Trophoblast cell (in vitro differentiated cells and primary cell): ENCODE data around the gene DENND1A.

Source experiments
- DNase-seq, 2 donors: peaks; one replicate each; pipeline ENCODE4 v3.0.0-alpha.2; 2016
- H2AFZ ChIP-seq: 2 replicates; pipeline ENCODE4 v1.6.1; 2013; ENCODE audit warnings: low read length, moderate library complexity, mild to moderate bottlenecking; ENCODE audit not compliant: insufficient read depth, poor library complexity
- H2AK5ac ChIP-seq: 2 replicates; pipeline ENCODE4 v1.6.1; 2013; ENCODE audit warnings: mild to moderate bottlenecking, low read length
- H2BK120ac ChIP-seq: 2 replicates; pipeline ENCODE4 v1.6.1; 2013; ENCODE audit warnings: low read length, mild to moderate bottlenecking, moderate library complexity; ENCODE audit not compliant: insufficient read depth, poor library complexity
- H2BK12ac ChIP-seq: 2 replicates; pipeline ENCODE4 v1.6.1; 2013; ENCODE audit warnings: mild to moderate bottlenecking, low read length, moderate library complexity
- H2BK5ac ChIP-seq: 2 replicates; pipeline ENCODE4 v1.6.1; 2013; ENCODE audit warnings: low read length, low read depth, moderate library complexity, mild to moderate bottlenecking; ENCODE audit not compliant: poor library complexity
- H3K14ac ChIP-seq: 2 replicates; pipeline ENCODE4 v1.6.1; 2013; ENCODE audit warnings: mild to moderate bottlenecking, low read length
- H3K18ac ChIP-seq: 2 replicates; pipeline ENCODE4 v1.6.1; 2013; ENCODE audit warnings: mild to moderate bottlenecking, low read length
- H3K23ac ChIP-seq: 2 replicates; pipeline ENCODE4 v1.6.1; 2013; ENCODE audit warnings: low read length
- H3K27ac ChIP-seq: 2 replicates; pipeline ENCODE4 v1.5.1; 2013; ENCODE audit warnings: low read depth, mild to moderate bottlenecking, inconsistent platforms, low read length, moderate library complexity
- H3K27me3 ChIP-seq: 2 replicates; pipeline ENCODE4 v1.6.1; 2013; ENCODE audit warnings: inconsistent platforms, mild to moderate bottlenecking, low read length, moderate library complexity; ENCODE audit not compliant: insufficient read depth
- H3K36me3 ChIP-seq, 2 experiments: 1 replicate in 1 of 2; 2 replicates in 1 of 2; pipeline ENCODE4 v1.6.1; 2013; ENCODE audit warnings: low read length in 2 of 2, mild to moderate bottlenecking in 2 of 2, moderate library complexity in 1 of 2; ENCODE audit not compliant: insufficient read depth in 2 of 2, control insufficient read depth in 1 of 2
- H3K4ac ChIP-seq: 2 replicates; pipeline ENCODE4 v1.6.1; 2013; ENCODE audit warnings: low read depth, mild to moderate bottlenecking, low read length, moderate library complexity
- H3K4me1 ChIP-seq, 2 experiments: 1 replicate in 1 of 2; 2 replicates in 1 of 2; pipeline ENCODE4 v1.6.1; 2013; ENCODE audit warnings: low read length in 2 of 2, mild to moderate bottlenecking in 2 of 2, moderate library complexity in 1 of 2; ENCODE audit not compliant: insufficient read depth in 2 of 2, control insufficient read depth in 1 of 2
- H3K4me2 ChIP-seq: 2 replicates; pipeline ENCODE4 v1.6.1; 2013; ENCODE audit warnings: inconsistent platforms, mild to moderate bottlenecking, low read length, moderate library complexity
- H3K4me3 ChIP-seq: 2 replicates; pipeline ENCODE4 v1.5.1; 2013; ENCODE audit warnings: mild to moderate bottlenecking, low read depth, low read length, inconsistent platforms
- H3K79me1 ChIP-seq: one replicate; pipeline ENCODE4 v1.6.1; 2013; ENCODE audit warnings: low read length
- H3K79me2 ChIP-seq: 2 replicates; pipeline ENCODE4 v1.6.1; 2013; ENCODE audit warnings: low read length, mild to moderate bottlenecking; ENCODE audit not compliant: control insufficient read depth, insufficient read depth, poor library complexity
- H3K9ac ChIP-seq: 2 replicates; pipeline ENCODE4 v1.6.1; 2013; ENCODE audit warnings: mild to moderate bottlenecking, low read length
- H3K9me3 ChIP-seq: 2 replicates; pipeline ENCODE4 v1.6.1; 2013; ENCODE audit warnings: low read depth, mild to moderate bottlenecking, control low read depth, inconsistent platforms, low read length; ENCODE audit not compliant: insufficient read depth
- H4K12ac ChIP-seq: 2 replicates; pipeline ENCODE4 v1.6.1; 2013; ENCODE audit warnings: low read depth, mild to moderate bottlenecking, low read length, moderate library complexity
- H4K8ac ChIP-seq: 2 replicates; pipeline ENCODE4 v1.6.1; 2013; ENCODE audit warnings: low read depth, mild to moderate bottlenecking, low read length, moderate library complexity
- H4K91ac ChIP-seq: one replicate; pipeline ENCODE4 v1.6.1; 2013; ENCODE audit warnings: low read depth, mild to moderate bottlenecking, low read length, moderate library complexity
- WGBS: extraction: QIAGEN DNeasy Blood & Tissue Kit; methylation state at CpG from one replicate; pipeline ENCODE4 v1.1.7; 2013; ENCODE audit warnings: missing lambda C conversion rate; ENCODE audit not compliant: insufficient read length, insufficient coverage; ENCODE audit errors: extremely low coverage; 5-methylcytosine and 5-hydroxymethylcytosine counted together

The DENND1A gene

DNA sequence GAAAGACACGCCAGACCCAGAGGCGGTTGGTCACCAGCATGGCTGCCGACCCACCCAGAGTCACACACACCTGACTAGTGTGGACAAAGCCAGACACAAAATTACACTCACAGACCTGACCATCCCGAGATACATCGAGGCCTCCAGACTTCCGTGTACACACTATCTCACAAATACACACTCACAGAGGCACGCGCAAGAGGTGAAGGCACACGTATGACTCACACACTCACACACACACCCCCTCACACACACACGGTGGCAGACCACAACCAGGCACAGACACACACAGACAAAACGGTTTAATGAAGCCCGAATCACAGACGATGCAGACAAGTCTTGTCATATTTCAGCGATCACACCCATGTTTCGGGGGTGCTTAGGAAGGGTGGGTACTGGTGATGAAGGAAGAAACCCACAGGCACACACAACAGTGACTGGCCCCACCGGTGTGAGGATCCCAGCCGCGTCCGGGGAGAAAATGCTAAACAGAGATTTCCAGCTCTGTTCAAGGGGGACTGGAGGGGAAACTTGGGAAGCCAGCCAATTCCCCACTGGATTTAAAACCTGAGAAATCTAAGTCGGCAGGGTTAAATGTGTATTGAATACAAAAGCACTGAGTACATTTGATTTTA lies 522.6 kb downstream of the DENND1A start:
- H3K36me3 ChIP-seq = no peaks in the 10 kb centered on the region
- no peak overlapping the region for H2BK5ac ChIP-seq
- H3K79me2 ChIP-seq = no peaks in the 10 kb centered on the region
- DNase-seq = no peak
- no peaks in the 10 kb centered on the region for H3K9me3 ChIP-seq
- peaks cover 0 to 4% of the 10 kb centered on the region in 2 experiments for H3K4me1 ChIP-seq
- H3K4me2 ChIP-seq = no peak overlapping the region
- H3K18ac ChIP-seq = no peak overlapping the region
- H3K4me3 ChIP-seq = no peak overlapping the region
- H3K27me3 ChIP-seq = no peaks in the 10 kb centered on the region
- H2AFZ ChIP-seq = no peak overlapping the region
- no peak overlapping the region for H2BK120ac ChIP-seq
- no peak overlapping the region for H3K4ac ChIP-seq
- no CpG with 5 or more reads among the region's 20 CpGs for WGBS
- no peak overlapping the region for H2AK5ac ChIP-seq
- H3K23ac ChIP-seq = no peak overlapping the region
- no peak overlapping the region for H3K27ac ChIP-seq
- H3K79me1 ChIP-seq = no peaks in the 10 kb centered on the region
- H2BK12ac ChIP-seq = no peak overlapping the region
- no peak overlapping the region for H4K91ac ChIP-seq
- H3K14ac ChIP-seq = no peak overlapping the region
- H4K8ac ChIP-seq = no peak overlapping the region
- no peak overlapping the region for H3K9ac ChIP-seq
- H4K12ac ChIP-seq = no peak overlapping the region

DNA sequence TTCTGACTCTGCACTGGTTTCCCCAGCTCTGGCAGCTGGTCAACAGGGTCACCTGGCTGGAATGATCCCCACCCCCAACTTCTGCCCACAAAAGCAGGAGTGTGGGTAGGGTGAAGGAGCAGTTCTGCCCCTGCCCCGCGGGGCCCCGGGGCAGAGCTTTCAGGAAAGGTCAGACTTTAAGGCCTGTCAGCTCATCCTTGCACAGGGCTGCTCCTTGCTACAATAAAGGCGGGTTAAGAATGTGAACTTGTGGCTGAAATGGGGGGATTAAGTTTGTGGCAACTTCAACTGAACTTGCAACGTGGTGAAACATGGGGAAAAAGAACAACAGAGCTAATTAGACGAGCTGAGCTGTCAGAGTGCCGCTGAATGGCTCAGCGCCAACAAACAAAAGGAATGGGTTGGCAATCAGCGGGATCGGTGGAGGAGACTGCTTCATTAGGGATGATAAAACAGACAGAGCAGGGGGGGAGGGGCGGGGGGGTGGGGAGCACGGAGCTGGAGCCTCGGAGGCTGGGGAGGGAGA lies 523.2 kb downstream of the DENND1A start:
- Histone ChIP-seq H3K4me2 (no peak overlapping the region), H3K9ac (no peak overlapping the region), H3K14ac (no peak overlapping the region), H4K91ac (no peak overlapping the region), H2AK5ac (no peak overlapping the region), H4K8ac (no peak overlapping the region), H2BK120ac (no peak overlapping the region), H3K36me3 (no peaks in the 10 kb centered on the region), H3K23ac (no peak overlapping the region), H3K18ac (no peak overlapping the region), H3K4ac (no peak overlapping the region), H3K4me3 (no peak overlapping the region), H3K79me1 (no peaks in the 10 kb centered on the region), H2BK12ac (no peak overlapping the region), H2BK5ac (no peak overlapping the region), H3K27ac (no peak overlapping the region), H3K27me3 (no peaks in the 10 kb centered on the region), H3K9me3 (no peaks in the 10 kb centered on the region), H3K4me1 (peaks cover 0 to 4% of the 10 kb centered on the region in 2 experiments), H2AFZ (no peak overlapping the region), H3K79me2 (no peaks in the 10 kb centered on the region), H4K12ac (no peak overlapping the region)
- no peak for DNase-seq
- no CpG with 5 or more reads among the region's 13 CpGs for WGBS

- DNase-seq = peak; percentile 34 to 66
- no peaks in the 10 kb centered on the region for H3K36me3 ChIP-seq
- peaks cover 0 to 4% of the 10 kb centered on the region in 2 experiments for H3K4me1 ChIP-seq
- H2BK120ac ChIP-seq = no peak overlapping the region
- no peaks in the 10 kb centered on the region for H3K79me1 ChIP-seq
- H4K12ac ChIP-seq = no peak overlapping the region
- no peaks in the 10 kb centered on the region for H3K79me2 ChIP-seq
- H3K27me3 ChIP-seq = no peaks in the 10 kb centered on the region
- no peak overlapping the region for H4K91ac ChIP-seq
- no peaks in the 10 kb centered on the region for H3K9me3 ChIP-seq
- no peak overlapping the region for H2BK12ac ChIP-seq
- no peak overlapping the region for H3K23ac ChIP-seq
- no peak overlapping the region for H4K8ac ChIP-seq
- H3K14ac ChIP-seq = no peak overlapping the region
- no peak overlapping the region for H2BK5ac ChIP-seq
- no peak overlapping the region for H3K4me2 ChIP-seq
- no CpG with 5 or more reads among the region's 6 CpGs for WGBS
- H3K9ac ChIP-seq = no peak overlapping the region
- H2AK5ac ChIP-seq = no peak overlapping the region
- no peak overlapping the region for H2AFZ ChIP-seq
- no peak overlapping the region for H3K4me3 ChIP-seq
- no peak overlapping the region for H3K27ac ChIP-seq
- H3K18ac ChIP-seq = no peak overlapping the region
- H3K4ac ChIP-seq = no peak overlapping the region
These were observed 523.9 kb downstream of the DENND1A start for GRCh38 chr9:123406016-123406415.

- no peaks in the 10 kb centered on the region for H3K36me3 ChIP-seq
- no peaks in the 10 kb centered on the region for H3K79me1 ChIP-seq
- DNase-seq = no peak
- no peak overlapping the region for H4K8ac ChIP-seq
- no peak overlapping the region for H3K23ac ChIP-seq
- H3K4me3 ChIP-seq = no peak overlapping the region
- H3K18ac ChIP-seq = no peak overlapping the region
- H3K4me1 ChIP-seq = peaks cover 0 to 4% of the 10 kb centered on the region in 2 experiments
- H4K91ac ChIP-seq = no peak overlapping the region
- no peak overlapping the region for H3K27ac ChIP-seq
- H3K9ac ChIP-seq = no peak overlapping the region
- no peaks in the 10 kb centered on the region for H3K79me2 ChIP-seq
- no peak overlapping the region for H2BK120ac ChIP-seq
- H3K9me3 ChIP-seq = no peaks in the 10 kb centered on the region
- H2AFZ ChIP-seq = no peak overlapping the region
- no peak overlapping the region for H2BK12ac ChIP-seq
- no peak overlapping the region for H3K14ac ChIP-seq
- no peaks in the 10 kb centered on the region for H3K27me3 ChIP-seq
- H3K4ac ChIP-seq = no peak overlapping the region
- H2AK5ac ChIP-seq = no peak overlapping the region
- WGBS = no CpG with 5 or more reads among the region's 17 CpGs
- H3K4me2 ChIP-seq = no peak overlapping the region
- no peak overlapping the region for H2BK5ac ChIP-seq
- no peak overlapping the region for H4K12ac ChIP-seq
These were observed 526.9 kb downstream of the DENND1A start for GRCh38 chr9:123402981-123403509.
